Measurements from ENCODE around the gene ROCK1.

DNA sequence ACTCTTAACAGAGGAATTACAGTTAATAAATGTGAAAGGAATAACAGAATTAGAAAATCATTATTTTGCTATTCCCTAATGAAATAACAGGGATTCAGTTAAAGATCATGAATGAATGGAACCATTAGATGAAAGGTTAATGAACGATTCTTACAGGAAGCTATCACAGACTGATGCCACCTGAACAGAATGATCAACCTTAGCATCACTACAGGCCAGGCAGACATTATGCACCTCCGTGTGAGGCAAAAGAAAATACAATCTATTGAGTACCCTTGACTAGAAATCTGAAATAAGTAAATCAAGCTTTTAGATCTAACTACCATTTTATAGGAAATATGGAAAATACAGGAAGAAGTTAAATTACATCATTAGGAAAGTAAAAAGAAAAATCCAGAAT, 10.4 kb downstream of the ROCK1 start:
- TF ChIP-seq EZH2phosphoT487 (IDR thresholded peaks at IDR 0.05; ENCODE audit: insufficient read depth, low read depth) = no peak
- no peak for TF ChIP-seq EZH2 (IDR thresholded peaks at IDR 0.05; ENCODE audit: insufficient read depth, poor library complexity, severe bottlenecking)
